Hepatocyte (in vitro differentiated cells): ENCODE measurements around the gene PIRT.

ENCODE experiments used
- CTCF ChIP-seq: fragments of 200-600 bp; sonication (generic); IDR thresholded peaks from 2 replicates; pipeline ENCODE4 v1.5.1; 2016; ENCODE audit warnings: antibody characterized with exemption, mild to moderate bottlenecking; ENCODE audit not compliant: poor library complexity
- EZH2 ChIP-seq: fragments of 200-600 bp; sonication (generic); IDR thresholded peaks from 2 replicates; pipeline ENCODE4 v1.6.1; 2016; ENCODE audit warnings: antibody characterized with exemption, mild to moderate bottlenecking, borderline replicate concordance

- TF ChIP-seq CTCF (peak; percentile 12), EZH2 (no peak)
Measured at GRCh38 chr17:10797476-10798328, 40.2 kb downstream of the PIRT start.
